HEK293T (cell line): ENCODE data around the gene ITPK1.

ENCODE experiments used
- ELF4 ChIP-seq: fragments of 450-650 bp; IDR thresholded peaks from 2 replicates; pipeline ENCODE4 v1.6.1; 2017; ENCODE audit warnings: antibody characterized with exemption
- FOXA1 ChIP-seq: fragments of 450-650 bp; IDR thresholded peaks from 2 replicates; pipeline ENCODE4 v1.6.1; 2016; ENCODE audit warnings: mild to moderate bottlenecking
- FOXK2 ChIP-seq: fragments of 450-650 bp; IDR thresholded peaks from 2 replicates; pipeline ENCODE4 v1.6.1; 2016; ENCODE audit warnings: mild to moderate bottlenecking
- FOXM1 ChIP-seq: fragments of 450-650 bp; IDR thresholded peaks from 2 replicates; pipeline ENCODE4 v1.6.1; 2017; ENCODE audit warnings: mild to moderate bottlenecking, borderline replicate concordance
- SP1 ChIP-seq: fragments of 450-650 bp; IDR thresholded peaks from 2 replicates; pipeline ENCODE4 v1.6.1; 2017
- SUZ12 ChIP-seq: fragments of 450-650 bp; IDR thresholded peaks from 2 replicates; pipeline ENCODE4 v1.6.1; 2016; ENCODE audit warnings: mild to moderate bottlenecking
- TF ChIP-seq, protein P1 (sequence below): fragments of 450-650 bp; IDR thresholded peaks from 2 replicates; pipeline ENCODE4 v1.6.1; 2016

DNA sequence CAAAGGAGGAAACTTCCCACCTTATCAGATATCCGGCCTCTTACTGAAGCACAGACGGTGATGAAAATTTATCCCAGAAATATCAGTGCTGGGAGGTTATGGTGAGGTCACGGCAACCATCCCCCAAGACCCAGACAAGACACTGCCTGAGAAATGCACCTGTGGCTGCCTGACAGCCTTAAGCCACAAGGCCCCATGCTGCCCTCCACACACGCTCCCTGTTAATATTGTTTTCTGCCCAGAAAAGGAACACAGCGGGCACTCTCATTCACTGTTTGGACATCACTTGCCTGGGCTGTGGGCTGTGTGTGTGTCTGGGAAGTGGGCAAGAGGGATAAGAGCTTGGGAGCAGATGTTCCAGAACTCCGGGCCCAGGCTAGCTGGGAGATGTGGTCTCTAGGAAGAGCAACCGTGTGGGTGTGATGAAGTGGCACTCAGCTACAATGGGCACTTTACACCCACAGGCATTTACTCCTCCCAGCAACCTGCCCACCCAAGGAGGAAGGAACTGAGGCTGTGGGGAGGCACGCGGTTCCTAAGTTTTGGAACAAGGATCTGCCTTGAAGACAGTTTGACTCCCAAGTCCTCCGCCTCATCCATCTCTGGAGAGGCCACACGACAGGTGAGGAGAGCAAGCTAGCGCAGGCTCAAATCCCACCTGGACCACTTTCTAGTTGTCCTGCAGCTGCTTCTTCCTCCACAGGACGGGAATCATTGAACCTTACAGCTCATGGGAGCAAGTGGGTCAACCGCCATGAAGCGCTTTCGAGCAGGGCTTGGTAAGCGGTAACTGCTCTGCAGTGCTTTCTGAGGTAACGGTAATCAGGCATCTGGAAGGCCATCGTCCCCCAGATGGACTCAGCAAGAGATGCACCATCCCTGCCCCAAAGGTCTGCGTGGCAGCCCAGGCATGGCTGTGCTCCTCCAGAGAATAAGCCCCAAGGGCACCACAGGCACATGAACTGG, 101.4 kb downstream of the ITPK1 start:
- no peak for TF ChIP-seq ELF4
- no peak for TF ChIP-seq FOXM1
- TF ChIP-seq, protein P1, sequence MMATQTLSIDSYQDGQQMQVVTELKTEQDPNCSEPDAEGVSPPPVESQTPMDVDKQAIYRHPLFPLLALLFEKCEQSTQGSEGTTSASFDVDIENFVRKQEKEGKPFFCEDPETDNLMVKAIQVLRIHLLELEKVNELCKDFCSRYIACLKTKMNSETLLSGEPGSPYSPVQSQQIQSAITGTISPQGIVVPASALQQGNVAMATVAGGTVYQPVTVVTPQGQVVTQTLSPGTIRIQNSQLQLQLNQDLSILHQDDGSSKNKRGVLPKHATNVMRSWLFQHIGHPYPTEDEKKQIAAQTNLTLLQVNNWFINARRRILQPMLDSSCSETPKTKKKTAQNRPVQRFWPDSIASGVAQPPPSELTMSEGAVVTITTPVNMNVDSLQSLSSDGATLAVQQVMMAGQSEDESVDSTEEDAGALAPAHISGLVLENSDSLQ: no peak
- TF ChIP-seq FOXK2: no peak
- no peak for TF ChIP-seq SUZ12
- no peak for TF ChIP-seq SP1
- no peak for TF ChIP-seq FOXA1
